Activated CD8-positive, alpha-beta memory T cell treated with anti-CD3 and anti-CD28 coated beads, Interleukin-2, amount 50 U/mL, for 1 hour (primary cell): Measurements from ENCODE around the gene TM7SF2.

Experiments used
- DNase-seq: peaks from one replicate; pipeline ENCODE4 v3.0.0-alpha.2; 2020; ENCODE audit errors: extremely low read depth

TM7SF2 gene

DNA sequence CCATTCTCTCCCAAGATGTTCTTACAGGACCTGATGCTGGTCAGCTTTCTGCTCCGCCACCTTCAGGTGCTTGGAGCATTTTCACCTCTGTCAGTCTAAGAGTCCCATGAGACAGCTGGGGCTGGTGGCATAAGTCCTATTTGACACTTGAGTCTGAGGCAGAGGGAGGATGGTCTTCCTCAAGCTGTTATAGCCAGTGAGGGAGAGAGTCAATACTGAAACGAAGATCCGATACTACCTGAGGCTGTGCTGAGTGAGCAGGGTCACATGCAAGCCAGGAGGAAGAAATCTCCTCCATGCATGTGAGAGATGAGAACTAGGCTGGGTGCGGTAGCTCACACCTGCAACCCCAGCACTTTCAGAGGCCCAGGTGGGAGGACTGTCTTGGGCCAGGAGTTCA, 22.1 kb upstream of the TM7SF2 start:
- DNase-seq = no peak

DNA sequence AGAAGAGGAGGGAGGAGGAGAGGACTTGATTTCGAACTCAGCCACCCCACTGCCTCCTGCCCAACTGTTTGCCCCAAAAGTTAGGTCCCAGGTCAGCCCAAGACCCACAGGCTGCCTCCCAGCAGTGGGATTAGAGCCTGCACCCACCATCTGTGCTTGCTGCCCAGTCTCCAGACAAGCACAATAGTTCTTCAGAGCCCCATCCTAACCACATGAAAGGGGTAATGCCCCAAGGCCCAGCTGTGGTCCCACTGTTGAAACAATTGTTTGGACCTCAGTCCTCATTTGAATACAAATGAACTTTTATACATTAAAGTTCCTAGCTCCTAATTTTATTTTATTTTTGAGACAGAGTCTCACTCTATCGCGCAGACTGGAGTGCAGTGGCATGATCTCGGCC, 21.0 kb upstream of the TM7SF2 start:
- no peak for DNase-seq

- DNase-seq = no peak
Observed at GRCh38 chr11:65095427-65095826, 16.2 kb upstream of the TM7SF2 start.

DNA sequence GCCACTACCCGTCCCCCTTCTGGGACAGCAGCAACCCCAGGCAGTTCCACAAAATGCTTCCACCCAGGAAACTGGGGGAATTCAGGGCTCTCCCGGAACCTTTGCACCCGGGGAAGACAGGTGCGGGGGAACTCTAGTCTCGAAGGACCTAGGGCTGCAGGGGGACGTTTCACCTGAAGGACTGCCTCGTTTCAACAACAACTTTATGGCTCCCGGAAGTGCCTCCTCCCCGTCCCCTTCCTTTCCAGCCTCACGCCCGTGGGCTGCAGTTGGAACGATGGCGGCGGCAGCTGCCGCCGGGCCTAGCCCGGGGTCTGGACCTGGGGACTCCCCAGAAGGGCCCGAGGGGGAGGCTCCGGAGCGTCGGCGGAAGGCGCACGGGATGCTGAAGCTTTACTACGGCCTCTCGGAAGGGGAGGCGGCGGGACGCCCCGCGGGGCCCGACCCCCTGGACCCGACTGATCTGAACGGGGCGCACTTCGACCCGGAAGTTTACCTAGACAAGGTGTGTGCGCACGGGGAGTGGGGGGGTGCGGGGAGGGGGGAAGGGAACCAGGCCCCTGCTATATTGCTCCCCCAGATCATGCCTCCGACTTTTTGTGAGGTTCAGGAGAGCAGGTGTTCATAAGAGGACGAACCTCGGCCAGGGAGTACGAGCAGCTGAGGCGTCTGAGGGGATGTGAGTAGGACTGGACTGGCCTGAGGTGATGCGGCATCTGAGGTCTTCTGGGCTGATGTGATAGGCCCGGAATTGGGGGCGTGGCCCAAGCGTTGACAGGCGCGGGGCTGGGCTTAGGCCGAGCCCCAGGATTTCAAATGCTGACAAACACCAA, 15.5 kb upstream of the TM7SF2 start, which contains the start of gene VPS51:
TSS of gene VPS51 (plus strand) at position 241 of the 833 bp plus-strand sequence. CDS start at position 278, 37 bp downstream.
- DNase-seq = peak; percentile 75

DNA sequence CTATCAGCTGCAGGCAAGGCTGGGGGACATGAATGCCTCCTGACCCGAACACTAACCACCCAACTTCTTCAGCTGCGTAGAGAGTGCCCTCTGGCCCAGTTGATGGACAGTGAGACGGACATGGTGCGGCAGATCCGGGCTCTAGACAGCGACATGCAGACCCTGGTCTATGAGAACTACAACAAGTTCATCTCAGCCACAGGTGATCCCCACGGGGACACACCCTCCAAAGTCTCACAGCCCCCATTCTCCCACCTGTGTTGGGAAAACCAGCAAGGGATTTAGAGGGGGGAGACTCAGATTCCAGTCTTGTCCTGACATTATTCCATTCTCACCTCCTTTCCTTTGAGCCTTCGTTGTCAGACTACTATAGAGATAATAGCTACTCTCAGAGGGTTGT, 14.7 kb upstream of the TM7SF2 start:
- no peak for DNase-seq

DNA sequence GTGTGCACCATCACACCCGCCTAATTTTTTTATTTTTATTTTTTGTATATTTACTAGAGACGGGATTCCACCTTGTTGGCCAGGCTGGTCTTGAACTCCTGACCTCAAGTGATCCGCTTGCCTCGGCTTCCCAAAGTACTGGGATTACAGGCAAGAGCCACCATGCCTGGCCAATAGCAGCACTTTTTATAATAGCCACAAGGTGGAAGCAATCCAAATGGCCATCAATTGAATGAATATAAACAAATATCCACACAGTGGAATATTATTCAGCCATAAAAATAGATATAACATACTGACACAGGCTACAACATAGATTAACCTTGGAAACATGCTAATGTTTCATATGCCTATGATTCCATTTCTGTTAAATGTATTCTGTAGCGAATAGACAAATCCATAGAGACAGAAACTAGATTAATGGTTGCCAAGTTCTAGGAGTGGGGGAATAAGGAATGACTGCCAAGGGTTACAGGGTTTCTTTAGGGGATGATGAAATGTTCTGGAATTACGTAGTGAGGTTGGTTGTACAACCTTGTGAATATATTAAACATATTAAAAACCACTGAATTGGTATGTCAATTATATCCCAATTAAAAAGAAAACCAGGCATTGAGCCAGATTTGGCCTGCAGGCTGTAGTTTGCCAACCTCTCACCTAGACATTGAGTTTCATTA, 10.9 kb upstream of the TM7SF2 start:
- DNase-seq = no peak

GRCh38 chr11:65102142-65103095, 9.3 kb upstream of the TM7SF2 start:
- DNase-seq = no peak

DNA sequence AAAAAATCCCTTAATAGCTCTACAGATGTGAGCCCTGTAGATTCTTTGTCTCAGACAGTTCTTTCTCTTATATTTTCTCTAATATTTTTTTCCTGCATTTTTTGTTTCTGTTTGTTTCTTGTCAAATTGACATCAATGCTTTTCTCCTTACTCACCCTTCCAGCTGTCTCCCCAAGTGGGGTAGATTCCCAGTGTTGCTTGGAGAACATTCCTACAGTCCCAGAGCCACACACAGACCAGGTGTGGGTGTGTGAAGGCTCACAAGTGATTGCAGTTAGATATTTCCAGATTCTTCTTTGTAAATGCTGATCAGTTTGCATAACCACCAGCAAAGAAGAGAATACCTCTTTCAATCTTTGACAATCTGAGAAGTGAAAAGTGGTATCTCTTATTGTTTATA, 8.2 kb upstream of the TM7SF2 start:
- no peak for DNase-seq

- DNase-seq = no peak
Observed at GRCh38 chr11:65104628-65105027, 7.0 kb upstream of the TM7SF2 start.

DNA sequence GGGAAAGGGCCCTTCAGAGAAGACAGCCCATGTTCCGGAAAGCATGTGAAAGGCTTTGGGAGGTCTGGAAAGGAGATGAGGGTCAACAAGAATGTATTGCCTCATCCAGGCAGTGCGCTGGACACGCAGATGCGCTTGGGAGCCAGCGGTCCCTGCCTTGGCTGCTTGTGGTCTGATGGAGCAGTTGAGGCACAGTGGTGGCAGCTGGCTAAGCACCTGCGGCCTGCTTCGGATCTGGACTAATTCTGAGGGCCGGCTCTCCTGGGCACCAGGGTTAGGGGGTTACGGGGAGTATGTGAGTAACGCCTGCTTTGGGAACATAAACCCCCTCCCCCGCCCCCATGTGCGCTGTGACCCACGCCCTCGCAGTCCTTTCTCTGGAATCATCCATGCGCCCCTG, 4.6 kb upstream of the TM7SF2 start:
- no peak for DNase-seq

DNA sequence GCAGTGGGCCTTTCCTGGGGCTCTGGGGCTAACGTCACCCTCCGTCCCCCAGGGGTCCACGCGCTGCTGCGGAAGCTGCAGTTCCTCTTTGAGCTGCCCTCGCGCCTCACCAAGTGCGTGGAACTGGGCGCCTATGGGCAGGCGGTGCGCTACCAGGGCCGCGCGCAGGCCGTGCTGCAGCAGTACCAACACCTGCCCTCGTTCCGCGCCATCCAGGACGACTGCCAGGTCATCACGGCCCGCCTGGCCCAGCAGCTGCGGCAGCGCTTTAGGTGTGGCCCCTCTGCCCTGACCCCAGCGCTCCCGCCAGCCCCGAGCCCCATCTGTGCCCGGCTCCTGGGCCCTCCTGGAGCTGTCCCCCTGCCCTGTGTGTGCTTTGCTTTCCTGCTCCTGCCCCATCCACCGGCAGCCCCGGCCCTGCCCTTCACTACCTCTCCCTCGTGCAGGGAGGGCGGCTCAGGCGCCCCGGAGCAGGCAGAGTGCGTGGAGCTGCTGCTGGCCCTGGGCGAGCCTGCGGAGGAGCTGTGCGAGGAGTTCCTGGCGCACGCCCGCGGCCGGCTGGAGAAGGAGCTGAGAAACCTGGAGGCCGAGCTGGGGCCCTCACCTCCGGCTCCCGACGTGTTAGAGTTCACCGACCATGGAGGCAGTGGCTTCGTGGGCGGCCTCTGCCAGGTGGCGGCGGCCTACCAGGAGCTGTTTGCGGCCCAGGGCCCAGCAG, 3.8 kb upstream of the TM7SF2 start:
- no peak for DNase-seq

DNA sequence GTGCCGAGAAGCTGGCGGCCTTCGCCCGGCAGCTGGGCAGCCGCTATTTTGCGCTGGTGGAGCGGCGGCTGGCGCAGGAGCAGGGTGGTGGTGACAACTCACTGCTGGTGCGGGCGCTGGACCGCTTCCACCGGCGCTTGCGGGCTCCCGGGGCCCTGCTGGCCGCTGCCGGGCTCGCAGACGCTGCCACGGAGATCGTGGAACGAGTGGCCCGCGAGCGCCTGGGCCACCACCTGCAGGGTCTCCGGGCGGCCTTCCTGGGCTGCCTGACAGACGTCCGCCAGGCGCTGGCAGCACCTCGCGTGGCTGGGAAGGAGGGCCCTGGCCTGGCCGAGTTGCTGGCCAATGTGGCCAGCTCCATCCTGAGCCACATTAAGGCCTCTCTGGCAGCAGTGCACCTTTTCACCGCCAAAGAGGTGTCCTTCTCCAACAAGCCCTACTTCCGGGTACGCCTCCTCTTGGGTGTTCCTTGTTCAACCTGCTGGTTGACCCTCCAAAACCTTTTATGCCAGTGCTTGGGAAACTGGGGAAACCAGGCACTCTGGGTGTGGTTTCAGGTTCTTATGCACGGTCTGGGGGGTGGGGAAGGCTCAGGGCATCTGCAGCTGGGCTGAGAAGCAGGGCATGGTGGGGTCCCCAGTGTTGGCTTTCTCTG, 3.1 kb upstream of the TM7SF2 start:
- no peak for DNase-seq

DNA sequence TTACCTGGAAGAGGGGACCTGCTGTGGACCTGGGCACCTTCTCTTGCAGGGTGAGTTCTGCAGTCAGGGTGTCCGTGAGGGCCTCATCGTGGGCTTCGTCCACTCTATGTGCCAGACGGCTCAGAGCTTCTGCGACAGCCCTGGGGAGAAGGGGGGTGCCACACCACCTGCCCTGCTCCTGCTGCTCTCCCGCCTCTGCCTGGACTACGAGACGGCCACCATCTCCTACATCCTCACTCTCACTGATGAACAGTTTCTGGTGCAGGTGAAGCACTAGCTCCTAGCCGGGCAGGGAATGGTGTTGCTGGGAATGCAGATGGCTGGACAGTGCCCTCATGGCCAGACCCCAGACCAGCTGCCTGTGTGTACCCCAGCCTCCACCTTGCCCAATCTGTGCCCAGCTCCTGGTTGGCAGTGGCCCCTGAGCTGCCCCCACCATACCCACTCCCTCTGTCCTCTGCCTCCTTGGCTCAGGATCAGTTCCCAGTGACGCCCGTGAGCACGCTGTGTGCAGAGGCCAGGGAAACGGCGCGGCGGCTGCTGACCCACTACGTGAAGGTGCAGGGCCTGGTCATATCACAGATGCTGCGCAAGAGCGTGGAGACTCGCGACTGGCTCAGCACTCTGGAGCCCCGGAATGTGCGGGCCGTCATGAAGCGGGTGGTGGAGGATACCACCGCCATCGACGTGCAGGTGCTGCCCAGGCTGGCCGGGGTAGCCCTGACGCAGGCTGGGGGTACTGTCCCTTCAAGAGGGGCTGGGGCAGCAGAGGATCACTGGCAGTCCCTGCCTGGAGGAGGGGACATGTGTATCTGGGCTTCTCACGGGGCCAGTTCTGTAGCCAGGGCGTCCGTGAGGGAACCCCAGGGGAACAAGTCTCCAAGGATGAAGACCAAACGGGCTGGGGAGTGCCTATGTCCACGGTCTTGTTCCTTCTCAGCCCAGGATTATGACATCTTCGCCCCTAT, 2.2 kb upstream of the TM7SF2 start:
- no peak for DNase-seq

DNA sequence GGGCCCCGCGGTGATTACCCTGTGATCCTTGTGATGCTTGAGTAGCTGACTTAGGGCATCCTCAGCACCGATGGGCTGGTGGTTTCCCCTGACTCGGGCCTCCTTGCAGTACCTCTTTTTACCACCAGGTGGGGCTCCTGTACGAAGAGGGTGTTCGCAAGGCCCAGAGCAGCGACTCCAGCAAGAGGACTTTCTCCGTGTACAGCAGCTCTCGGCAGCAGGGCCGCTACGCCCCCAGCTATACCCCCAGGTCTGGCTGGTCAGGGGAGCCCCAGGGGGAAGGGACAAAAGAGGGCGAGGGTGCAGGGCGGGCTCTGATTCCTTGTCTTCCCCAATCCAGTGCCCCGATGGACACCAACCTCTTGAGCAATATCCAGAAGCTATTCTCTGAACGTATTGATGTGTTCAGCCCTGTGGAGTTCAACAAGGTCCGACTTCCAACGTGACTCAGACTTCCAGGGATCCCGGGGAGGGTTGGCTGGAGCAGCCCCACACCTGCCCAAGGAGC, 1.3 kb upstream of the TM7SF2 start:
- peak; percentile 65 for DNase-seq

DNA sequence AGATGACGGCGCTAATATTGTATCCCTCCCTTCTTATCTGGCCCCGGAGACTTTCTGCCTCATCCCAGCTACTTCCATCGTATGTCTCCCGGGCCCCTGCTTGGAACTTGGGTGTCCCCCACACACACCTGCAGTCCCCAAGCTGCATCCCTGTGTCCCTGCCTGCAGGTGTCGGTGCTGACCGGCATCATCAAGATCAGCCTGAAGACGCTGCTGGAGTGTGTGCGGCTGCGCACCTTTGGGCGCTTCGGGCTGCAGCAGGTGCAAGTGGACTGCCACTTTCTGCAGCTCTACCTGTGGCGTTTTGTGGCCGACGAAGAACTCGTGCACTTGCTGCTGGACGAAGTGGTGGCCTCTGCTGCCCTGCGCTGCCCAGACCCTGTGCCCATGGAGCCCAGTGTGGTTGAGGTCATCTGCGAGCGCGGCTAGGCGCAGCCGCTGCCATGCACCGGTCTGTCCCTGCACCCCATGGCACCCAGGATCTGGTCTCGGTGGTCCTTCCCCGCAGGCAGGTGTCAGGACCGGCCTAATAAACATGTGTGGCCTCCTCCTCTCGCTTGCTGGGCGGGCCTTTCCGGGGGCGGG, 421 bp upstream of the TM7SF2 start:
- DNase-seq = no peak

GRCh38 chr11:65112546-65113360, 1.1 kb downstream of the TM7SF2 start:
- no peak for DNase-seq

DNA sequence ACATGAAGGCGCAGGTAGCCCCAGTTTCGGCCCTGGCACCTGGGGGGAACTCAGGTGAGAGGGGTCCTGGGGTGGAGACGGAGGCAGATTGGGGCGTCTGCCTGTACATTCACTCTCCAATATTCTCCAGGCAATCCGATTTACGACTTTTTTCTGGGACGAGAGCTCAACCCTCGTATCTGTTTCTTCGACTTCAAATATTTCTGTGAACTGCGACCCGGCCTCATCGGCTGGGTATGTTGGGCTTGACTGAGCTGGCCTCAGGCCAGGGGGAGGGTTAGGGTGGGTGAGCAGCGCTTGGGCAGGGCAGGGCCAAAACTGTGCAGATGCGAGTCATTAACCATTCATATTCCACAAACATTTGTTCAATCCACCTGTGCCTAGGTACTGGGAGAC, 1.7 kb downstream of the TM7SF2 start:
- no peak for DNase-seq

DNA sequence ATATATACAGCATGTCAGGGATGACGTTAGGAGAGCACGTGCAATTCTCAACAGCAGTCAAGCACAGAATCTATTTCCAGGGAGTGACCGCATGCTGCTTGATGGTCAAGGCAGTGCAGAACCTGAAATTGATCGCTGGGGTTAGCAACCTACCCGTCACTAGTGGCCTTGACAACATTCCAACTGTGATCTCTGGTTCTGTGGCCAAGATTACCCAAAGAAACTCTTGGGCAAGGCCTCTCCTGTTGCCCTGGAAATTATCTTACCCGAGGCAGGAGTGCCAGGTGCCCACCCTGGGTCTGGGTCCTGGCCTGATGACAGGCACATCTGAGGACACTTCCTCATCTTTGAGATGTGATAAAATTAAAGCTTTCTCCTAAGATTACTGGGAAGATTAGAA, 2.2 kb downstream of the TM7SF2 start:
- DNase-seq = no peak
